ENCODE data around the gene AGT. TPM values are rescaled to one million over a fixed set of nuclear protein-coding genes. Genes with fewer than 3 reads are reported as not detected.
"Not testable (repeated sequence)": the region's sequence is repeated elsewhere in the genome, so short reads cannot be mapped to it uniquely, and the experiment has no call there.

AGT gene
- total RNA-seq, 2 experiments from 2014 or later = not detected

DNA sequence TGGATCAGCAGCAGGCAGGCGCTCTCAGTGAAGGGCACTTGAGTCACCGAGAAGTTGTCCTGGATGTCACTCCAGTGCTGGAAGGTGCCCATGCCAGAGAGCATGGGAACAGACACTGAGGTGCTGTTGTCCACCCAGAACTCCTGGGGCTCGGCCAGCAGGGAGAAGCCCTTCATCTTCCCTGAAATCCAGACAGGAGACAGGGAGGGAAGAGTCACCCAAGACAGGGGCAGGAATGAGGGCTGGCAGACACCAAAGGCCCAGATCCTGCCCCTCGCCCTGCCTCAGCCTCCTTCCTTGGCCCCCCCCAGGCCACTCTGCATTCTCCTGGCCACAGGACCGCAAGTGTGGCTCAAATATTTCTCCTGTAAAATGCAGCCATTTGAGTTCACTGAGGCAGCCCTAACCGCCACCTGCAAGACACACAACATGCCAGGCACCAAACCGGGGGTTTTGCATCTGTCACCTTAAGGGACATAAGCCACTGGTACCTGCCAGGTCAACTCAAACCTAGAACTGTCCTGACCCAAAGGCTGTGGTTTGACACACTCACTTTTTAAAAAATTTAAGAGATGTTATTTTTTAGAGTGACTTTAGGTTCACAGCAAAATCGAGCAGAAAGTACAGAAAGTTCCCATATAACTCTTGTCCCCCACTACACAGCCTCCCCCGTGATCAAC, 7.8 kb downstream of the AGT start:
- DNase-seq = no peak
- Mint-ChIP-seq H3K27ac (no peak overlapping the region), H3K9me3 (no peaks in the 10 kb centered on the region), H3K4me1 (no peaks in the 10 kb centered on the region), H3K27me3 (peaks cover 7% of the 10 kb centered on the region), H3K4me3 (no peak overlapping the region), H3K36me3 (no peaks in the 10 kb centered on the region)

DNA sequence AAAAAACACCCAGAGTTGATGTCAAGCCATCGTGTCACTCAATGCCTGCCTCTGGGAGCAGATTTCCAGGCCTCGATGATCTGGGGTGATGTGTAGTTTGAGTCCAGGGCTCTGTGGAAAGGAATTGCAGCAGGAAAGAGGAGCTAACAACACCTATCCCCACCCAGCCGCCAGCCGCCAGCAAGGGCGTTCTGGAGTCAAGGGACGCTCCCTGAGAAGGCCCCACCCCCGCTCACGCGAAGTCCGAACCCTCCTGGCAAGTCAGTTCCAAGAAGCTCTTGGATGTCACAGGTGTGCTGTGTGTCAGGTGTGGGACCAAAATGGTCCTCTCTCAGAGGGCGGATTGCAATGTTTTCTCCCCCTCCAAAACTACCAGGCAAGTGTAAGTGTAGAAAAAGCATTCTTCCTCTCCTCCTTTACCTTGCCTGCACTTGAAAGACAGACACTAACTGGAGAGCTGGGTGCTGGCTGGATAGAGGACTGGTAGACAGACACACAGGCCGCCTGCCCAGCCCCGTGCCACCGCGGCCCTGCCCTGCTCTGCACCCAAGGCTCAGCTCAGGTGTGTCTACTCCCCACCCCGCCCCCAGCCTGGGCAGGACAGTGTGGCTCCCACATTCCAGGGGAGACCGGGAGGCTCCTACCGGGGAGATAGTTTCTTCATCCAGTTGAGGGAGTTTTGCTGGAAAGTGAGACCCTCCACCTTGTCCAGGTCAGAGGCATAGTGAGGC, 8.5 kb downstream of the AGT start:
- Mint-ChIP-seq H3K27me3 (peaks cover 7% of the 10 kb centered on the region), H3K27ac (no peak overlapping the region), H3K4me3 (no peak overlapping the region), H3K4me1 (no peaks in the 10 kb centered on the region), H3K36me3 (no peaks in the 10 kb centered on the region), H3K9me3 (no peaks in the 10 kb centered on the region)
- DNase-seq = no peak

DNA sequence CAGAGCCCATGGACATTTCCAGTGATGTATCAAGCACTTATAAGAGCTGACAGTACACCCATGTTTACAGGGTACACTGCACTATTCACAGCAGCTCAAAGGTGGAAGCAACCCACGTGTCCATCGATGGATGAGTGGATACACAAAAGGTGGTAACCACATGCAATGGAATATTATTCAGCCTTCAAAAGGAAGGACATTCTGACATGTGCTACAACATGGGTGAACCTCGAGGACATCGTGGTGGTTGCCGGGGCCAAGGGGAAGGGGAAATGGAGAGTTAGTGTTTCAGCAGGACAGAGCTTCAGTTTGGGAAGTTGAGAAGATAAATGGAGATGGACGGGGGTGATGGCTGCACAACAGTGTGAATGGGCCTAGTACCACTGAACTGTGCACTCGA, 9.1 kb downstream of the AGT start:
- DNase-seq = no peak
- Mint-ChIP-seq H3K9me3 (no peaks in the 10 kb centered on the region), H3K4me1 (no peaks in the 10 kb centered on the region), H3K36me3 (no peaks in the 10 kb centered on the region), H3K27me3 (peaks cover 7% of the 10 kb centered on the region), H3K27ac (no peak overlapping the region), H3K4me3 (no peak overlapping the region)

DNA sequence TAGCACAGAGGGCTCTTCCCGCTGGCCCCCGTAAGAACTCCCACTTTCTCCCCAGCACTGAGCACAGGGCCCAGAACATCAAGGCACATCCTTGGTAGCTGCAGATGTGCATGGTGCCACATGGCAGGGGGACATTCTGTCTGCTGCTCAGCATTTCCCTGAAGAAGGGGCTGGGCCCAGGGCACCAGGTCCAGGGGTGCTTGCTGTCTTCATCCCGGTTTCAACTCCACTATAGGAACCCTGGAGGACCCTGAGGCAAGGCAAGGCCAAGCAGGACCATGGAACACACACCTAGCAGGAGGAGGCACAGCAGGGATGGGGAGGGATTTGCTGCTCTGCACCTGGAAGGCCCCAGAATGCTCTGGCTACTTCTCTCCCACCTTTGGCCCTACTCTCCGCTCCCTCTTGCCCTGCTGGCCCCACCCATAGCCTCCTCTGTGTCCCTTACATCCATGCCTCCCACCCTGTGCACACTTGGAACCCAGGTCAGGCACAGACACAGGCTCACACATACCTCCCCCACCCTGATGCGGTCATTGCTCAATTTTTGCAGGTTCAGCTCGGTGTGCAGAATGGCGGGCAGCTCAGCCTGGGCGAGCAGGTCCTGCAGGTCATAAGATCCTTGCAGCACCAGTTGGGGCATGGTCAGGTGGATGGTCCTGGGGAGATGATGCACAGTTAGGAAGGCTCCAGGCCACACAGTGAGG, 10.1 kb downstream of the AGT start:
- H3K9me3 Mint-ChIP-seq = no peaks in the 10 kb centered on the region
- H3K36me3 Mint-ChIP-seq = no peaks in the 10 kb centered on the region
- DNase-seq = no peak
- peaks cover 7% of the 10 kb centered on the region for H3K27me3 Mint-ChIP-seq
- H3K27ac Mint-ChIP-seq = no peak overlapping the region
- no peaks in the 10 kb centered on the region for H3K4me1 Mint-ChIP-seq
- no peak overlapping the region for H3K4me3 Mint-ChIP-seq

DNA sequence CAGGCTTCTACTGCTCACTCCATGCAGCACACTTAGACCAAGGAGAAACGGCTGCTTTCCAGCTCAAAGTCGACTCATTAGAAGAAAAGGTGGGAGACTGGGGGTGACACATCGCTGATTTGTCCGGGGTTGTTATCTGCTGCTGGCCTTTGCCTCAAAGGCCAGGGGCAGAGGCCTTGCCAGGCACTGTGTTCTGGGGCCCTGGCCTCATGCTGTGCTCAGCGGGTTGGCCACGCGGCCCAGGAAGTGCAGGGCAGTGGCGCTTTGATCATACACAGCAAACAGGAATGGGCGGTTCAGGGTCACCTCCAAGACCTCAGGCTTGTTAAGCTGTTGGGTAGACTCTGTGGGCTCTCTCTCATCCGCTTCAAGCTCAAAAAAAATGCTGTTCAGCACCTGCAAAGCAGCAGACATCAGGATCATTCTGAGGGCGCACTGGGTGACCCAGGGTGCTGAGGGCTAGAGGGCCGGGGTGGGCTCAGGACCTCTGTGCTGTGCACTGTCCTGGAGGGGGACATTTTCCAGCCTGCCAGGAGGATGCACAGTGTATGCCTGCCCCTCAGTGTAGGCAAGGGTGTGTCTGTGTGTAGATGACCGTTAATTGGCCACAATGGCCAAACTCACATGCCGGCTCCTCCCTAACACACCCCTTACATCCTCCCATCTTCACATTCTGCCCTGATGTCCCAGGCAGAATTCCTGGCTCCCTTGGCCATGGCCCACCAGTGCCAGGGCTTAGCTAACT, 10.8 kb downstream of the AGT start:
- DNase-seq = no peak
- Mint-ChIP-seq H3K4me3 (no peak overlapping the region), H3K27me3 (peaks cover 7% of the 10 kb centered on the region), H3K27ac (no peak overlapping the region), H3K4me1 (no peaks in the 10 kb centered on the region), H3K9me3 (no peaks in the 10 kb centered on the region), H3K36me3 (no peaks in the 10 kb centered on the region)

DNA sequence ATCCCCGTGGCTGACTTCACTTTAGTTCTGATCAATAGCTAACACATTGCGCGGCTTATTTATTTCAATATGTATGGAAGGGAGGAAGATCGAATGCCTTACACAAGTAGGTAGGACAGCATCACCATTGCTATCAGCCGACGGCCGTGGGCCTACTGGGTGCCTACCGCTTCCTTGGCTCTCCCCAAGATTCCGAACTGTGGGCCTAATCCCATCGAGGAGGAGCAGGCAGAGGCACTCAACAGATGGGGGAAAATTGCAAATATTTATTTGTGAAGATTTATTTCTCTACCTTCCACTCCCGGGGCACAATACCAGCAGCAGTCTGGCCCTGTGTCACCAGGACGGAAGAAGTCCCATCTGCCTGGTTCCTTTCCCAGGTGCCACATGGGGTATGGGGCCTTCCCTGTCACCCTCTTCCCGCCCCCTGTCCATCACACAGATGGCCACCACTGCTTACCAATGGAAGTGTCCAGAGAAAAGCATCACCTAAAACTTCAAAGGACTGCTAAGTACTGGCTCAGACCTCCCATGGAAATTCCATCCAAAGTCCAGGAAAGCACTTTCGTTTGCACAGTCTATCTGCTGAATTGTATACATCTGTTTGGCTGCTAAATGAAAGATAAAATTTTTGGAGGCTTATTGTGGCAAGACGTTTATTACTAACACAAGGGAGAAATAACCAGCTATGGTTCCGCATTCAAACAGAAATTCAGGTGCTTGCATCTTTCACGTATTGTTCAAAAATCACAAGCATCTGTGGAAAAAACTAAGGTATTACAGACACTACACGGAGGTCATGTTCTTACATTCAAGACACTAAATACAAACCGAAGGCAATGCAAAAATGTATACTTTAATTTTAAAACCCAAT, 11.8 kb downstream of the AGT start:
- Mint-ChIP-seq H3K4me3 (no peak overlapping the region), H3K9me3 (no peaks in the 10 kb centered on the region)
- no peak for DNase-seq

DNA sequence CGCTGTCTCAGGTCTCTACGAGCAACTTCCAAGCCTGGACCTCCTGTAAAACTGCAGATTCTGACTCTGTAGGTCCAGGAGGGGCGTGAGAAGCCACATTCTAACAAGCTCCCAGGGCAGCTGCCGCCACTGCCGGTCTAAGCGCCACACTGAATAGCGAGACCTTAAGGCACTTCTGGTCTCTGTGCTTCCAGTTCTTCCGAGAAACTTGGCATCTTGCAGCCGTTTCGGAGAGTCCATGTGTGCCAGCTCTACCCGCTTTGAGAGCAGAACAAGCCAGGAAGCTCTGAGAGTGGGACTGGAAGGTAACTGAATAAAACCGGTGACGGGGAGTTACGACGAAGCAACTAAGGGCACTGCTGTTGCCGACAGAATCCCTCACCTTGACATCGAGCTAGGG, 12.5 kb downstream of the AGT start:
- Mint-ChIP-seq H3K27me3 (peaks cover 4% of the 10 kb centered on the region), H3K4me3 (no peak overlapping the region), H3K27ac (no peak overlapping the region), H3K9me3 (no peaks in the 10 kb centered on the region), H3K4me1 (no peaks in the 10 kb centered on the region), H3K36me3 (no peaks in the 10 kb centered on the region)
- DNase-seq = no peak

More for the DNA sequence above, 11.8 kb downstream of the AGT start:
- Mint-ChIP-seq H3K27ac (no peak overlapping the region), H3K27me3 (peaks cover 4% of the 10 kb centered on the region), H3K36me3 (no peaks in the 10 kb centered on the region), H3K4me1 (no peaks in the 10 kb centered on the region)

DNA sequence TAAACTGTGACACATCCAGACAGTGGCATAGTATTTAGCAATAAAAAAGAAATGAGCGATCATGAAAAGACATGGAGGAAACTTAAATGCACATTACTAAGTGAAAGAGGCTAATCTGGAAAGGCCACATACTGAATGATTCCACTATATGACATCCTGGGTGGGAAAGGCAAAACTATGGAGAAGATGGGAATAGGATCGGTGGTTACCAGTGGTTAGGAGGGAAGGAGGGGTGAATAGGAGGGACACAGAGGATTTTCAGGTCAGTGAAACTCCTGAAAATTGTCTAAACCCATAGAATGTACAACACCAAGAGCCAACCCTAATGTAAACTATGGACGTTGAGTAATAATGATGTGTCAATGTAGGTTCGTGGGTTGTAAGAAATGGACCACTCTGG, 13.8 kb downstream of the AGT start:
- no peaks in the 10 kb centered on the region for H3K9me3 Mint-ChIP-seq
- no peaks in the 10 kb centered on the region for H3K36me3 Mint-ChIP-seq
- no peak for DNase-seq
- no peak overlapping the region for H3K4me3 Mint-ChIP-seq
- H3K27ac Mint-ChIP-seq = no peak overlapping the region
- H3K27me3 Mint-ChIP-seq = peaks cover 4% of the 10 kb centered on the region
- no peaks in the 10 kb centered on the region for H3K4me1 Mint-ChIP-seq

DNA sequence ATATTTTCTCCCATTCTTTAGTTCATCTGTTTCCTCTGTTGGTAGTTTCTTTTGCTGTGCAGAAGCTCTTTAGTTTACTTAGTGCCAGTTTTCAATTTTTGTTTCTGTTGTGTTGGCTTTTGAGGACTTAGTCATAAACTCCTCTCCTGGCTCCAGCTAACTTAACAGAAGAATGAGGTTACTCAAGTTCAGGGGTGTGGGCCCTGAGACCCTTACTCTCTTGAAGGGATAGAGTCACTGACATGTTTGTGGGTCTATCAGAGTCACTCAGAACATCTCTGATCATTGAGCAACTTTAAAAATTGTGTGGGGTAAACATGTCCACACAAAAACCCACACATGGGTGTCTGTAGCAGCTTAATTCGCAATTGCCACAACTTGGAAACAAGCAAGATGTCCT, 14.2 kb downstream of the AGT start:
- Mint-ChIP-seq H3K4me3 (no peak overlapping the region), H3K27me3 (peaks cover under 1% of the 10 kb centered on the region), H3K9me3 (no peaks in the 10 kb centered on the region), H3K36me3 (no peaks in the 10 kb centered on the region), H3K4me1 (no peaks in the 10 kb centered on the region), H3K27ac (no peak overlapping the region)
- DNase-seq = no peak

DNA sequence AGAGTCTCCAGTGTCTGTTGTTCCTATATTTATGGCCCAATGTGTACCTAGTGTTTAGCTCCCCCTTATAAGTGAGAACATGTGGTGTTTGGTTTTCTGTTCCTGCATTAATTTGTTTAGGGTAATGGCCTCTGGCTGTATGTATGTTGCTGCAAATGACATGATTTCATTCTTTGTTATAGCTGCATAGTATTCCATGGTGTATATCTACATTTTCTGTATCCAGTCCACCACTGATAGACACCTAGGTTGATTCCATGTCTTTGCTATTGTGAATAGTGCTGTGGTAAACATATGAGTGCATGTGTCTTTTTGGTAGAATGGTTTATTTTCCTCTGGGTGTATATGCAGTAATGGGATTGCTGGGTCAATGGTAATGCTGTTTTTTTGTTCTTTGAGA, 15.0 kb downstream of the AGT start:
- not testable (repeated sequence) for H3K9me3 Mint-ChIP-seq, DNase-seq, H3K27me3 Mint-ChIP-seq, H3K27ac Mint-ChIP-seq, H3K4me3 Mint-ChIP-seq, H3K36me3 Mint-ChIP-seq, H3K4me1 Mint-ChIP-seq

DNA sequence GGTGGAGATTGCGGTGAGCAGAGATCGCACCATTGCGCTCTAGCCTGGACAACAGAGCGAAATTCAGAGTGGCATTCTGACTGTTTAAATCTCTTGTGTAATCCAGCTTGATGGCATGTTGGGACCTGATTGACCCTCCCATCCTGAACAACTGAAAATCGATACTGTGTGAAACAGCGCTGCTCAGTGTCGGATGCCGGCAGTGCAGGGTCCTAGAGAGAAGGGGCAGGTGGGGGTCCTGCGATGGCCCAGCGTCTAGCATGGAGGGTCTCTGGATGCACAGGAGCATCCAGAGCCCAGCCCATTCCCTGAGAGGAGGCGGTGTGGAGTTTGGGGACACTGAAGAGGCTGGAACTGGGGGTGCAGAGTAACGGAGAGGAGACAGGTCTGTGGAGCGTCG, 15.8 kb downstream of the AGT start:
- H3K27me3 Mint-ChIP-seq = no peaks in the 10 kb centered on the region
- no peak overlapping the region for H3K27ac Mint-ChIP-seq
- H3K4me3 Mint-ChIP-seq = no peak overlapping the region
- DNase-seq = no peak
- H3K4me1 Mint-ChIP-seq = no peaks in the 10 kb centered on the region
- no peaks in the 10 kb centered on the region for H3K9me3 Mint-ChIP-seq
- H3K36me3 Mint-ChIP-seq = no peaks in the 10 kb centered on the region

DNA sequence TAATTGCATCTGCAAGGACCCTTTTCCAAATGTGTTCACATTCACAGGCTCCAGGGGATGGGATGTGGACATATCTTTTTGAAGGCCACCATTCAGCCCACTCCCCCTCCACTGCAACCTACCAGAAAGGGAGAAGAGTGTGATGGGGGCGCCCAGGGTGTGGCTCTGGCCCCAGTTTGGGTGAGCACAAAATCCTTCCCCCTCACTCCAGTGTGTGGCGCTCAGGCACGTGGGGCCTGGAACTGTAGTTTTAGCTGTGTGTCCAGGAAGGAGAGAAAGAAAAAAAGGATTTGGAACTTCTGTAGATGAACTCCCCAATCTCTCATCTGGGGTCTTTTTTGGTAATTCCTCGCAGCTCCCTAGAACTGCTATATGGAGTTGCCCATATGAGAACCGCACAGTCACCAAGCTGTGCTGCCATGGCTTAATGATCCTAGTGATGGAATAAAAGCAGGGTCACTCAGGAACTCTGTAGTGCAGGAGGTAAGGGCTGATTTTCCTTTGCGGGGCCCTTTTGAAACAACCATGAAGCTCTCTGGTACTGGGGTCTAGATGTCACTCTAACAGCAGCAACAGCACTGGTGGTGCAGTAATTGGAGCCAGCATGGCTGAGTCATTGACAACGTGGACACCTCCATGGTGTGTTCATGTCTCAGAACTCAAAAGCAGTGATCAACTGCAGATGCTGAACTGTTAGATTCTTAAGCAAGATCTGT, 17.0 kb downstream of the AGT start:
- Mint-ChIP-seq H3K4me3 (no peak overlapping the region), H3K4me1 (no peaks in the 10 kb centered on the region), H3K36me3 (peaks cover 5% of the 10 kb centered on the region), H3K27me3 (no peaks in the 10 kb centered on the region), H3K9me3 (no peaks in the 10 kb centered on the region), H3K27ac (no peak overlapping the region)
- no peak for DNase-seq

DNA sequence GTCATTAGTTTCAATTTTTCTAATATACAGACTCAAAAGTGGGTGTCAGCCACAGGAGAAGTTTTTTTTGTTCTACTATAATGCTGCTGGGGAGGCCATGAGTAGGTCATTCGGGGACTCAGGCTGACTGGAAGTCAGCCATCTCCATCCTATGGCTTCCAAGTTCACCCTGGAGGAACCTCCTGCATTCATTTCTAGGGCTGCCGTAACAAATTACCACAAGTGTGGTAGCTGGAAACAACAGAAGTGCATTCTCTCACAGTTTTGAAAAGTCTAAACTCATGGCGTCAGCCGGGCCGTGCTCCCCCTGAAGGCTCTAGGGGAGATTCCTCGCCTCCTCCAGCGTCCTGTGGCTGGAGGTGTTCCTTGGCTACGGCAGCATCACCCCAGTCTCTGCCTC, 17.7 kb downstream of the AGT start:
- Mint-ChIP-seq H3K36me3 (peaks cover 5% of the 10 kb centered on the region), H3K4me3 (no peak overlapping the region), H3K27ac (no peak overlapping the region), H3K27me3 (no peaks in the 10 kb centered on the region), H3K4me1 (no peaks in the 10 kb centered on the region), H3K9me3 (no peaks in the 10 kb centered on the region)
- no peak for DNase-seq

DNA sequence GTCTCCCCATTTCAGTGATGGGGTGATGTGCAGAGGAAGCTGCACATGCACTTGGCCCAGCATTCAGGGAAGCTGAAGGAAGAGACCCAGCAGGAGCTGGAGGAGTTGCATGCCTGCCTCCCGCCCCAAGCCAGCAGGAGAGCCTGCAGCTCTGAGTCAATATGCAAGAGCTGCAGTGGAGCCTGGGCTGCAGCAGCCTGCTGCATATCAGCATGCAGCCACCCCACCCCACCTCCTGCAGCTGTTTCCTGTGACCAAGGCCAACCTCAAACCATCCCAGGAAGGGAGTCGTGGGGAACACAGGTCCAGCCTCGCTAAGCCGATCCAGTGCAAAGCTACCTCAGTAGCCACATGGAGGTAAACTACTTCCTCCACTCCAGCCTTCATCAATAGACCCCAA, 18.9 kb downstream of the AGT start:
- no peak overlapping the region for H3K27ac Mint-ChIP-seq
- H3K9me3 Mint-ChIP-seq = no peaks in the 10 kb centered on the region
- H3K36me3 Mint-ChIP-seq = peaks cover 7% of the 10 kb centered on the region

More for the DNA sequence above, 18.9 kb downstream of the AGT start:
- Mint-ChIP-seq H3K4me3 (no peak overlapping the region), H3K27me3 (no peaks in the 10 kb centered on the region), H3K4me1 (no peaks in the 10 kb centered on the region)
- no peak for DNase-seq
